Mesendoderm (in vitro differentiated cells): ENCODE results near the gene AQP2.

Experiments
- DNase-seq: peaks from one replicate; pipeline ENCODE4 v3.0.0; 2013
- H2AK5ac ChIP-seq: 2 replicates; pipeline ENCODE4 v1.6.1; 2013; ENCODE audit warnings: low read length, inconsistent platforms
- H2BK120ac ChIP-seq: 2 replicates; pipeline ENCODE4 v1.6.1; 2013; ENCODE audit warnings: low read depth, mild to moderate bottlenecking, low read length, moderate library complexity, mixed read lengths
- H2BK15ac ChIP-seq: replicated peaks from 2 replicates; pipeline ENCODE4 v1.6.1; 2013; ENCODE audit warnings: low read depth, mild to moderate bottlenecking, moderate library complexity
- H2BK5ac ChIP-seq: 2 replicates; pipeline ENCODE4 v1.6.1; 2013; ENCODE audit warnings: low read length, inconsistent platforms
- H3K18ac ChIP-seq: 2 replicates; pipeline ENCODE4 v1.6.1; 2013; ENCODE audit warnings: mild to moderate bottlenecking, low read length, mixed read lengths
- H3K23ac ChIP-seq: one replicate; pipeline ENCODE4 v1.6.1; 2013; ENCODE audit warnings: low read length
- H3K27ac ChIP-seq: 2 replicates; pipeline ENCODE4 v1.5.1; 2013; ENCODE audit warnings: low read depth, mild to moderate bottlenecking, inconsistent platforms, low read length, moderate library complexity
- H3K27me3 ChIP-seq: 2 replicates; pipeline ENCODE4 v1.6.1; 2013; ENCODE audit warnings: low read length, control low read depth, mild to moderate bottlenecking, inconsistent platforms; ENCODE audit not compliant: insufficient read depth, poor library complexity
- H3K36me3 ChIP-seq: 2 replicates; pipeline ENCODE4 v1.6.1; 2013; ENCODE audit warnings: low read length, inconsistent platforms; ENCODE audit not compliant: control insufficient read depth, insufficient read depth
- H3K4ac ChIP-seq: one replicate; pipeline ENCODE4 v1.6.1; 2013; ENCODE audit warnings: low read depth, mild to moderate bottlenecking, low read length, moderate library complexity
- H3K4me1 ChIP-seq: 2 replicates; pipeline ENCODE4 v1.6.1; 2013; ENCODE audit warnings: low read depth, low read length, inconsistent platforms; ENCODE audit not compliant: control insufficient read depth
- H3K4me2 ChIP-seq: 2 replicates; pipeline ENCODE4 v1.6.1; 2013; ENCODE audit warnings: low read length
- H3K4me3 ChIP-seq: 2 replicates; pipeline ENCODE4 v1.5.1; 2013; ENCODE audit warnings: mild to moderate bottlenecking, low read length
- H3K56ac ChIP-seq: one replicate; pipeline ENCODE4 v1.6.1; 2013; ENCODE audit warnings: low read length
- H3K79me1 ChIP-seq: 2 replicates; pipeline ENCODE4 v1.6.1; 2013; ENCODE audit warnings: low read length, inconsistent platforms
- H3K79me2 ChIP-seq: 2 replicates; pipeline ENCODE4 v1.6.1; 2013; ENCODE audit warnings: mild to moderate bottlenecking, low read length; ENCODE audit not compliant: control insufficient read depth, insufficient read depth
- H3K9ac ChIP-seq: 2 replicates; pipeline ENCODE4 v1.6.1; 2013; ENCODE audit warnings: low read length, inconsistent platforms
- H4K5ac ChIP-seq: one replicate; pipeline ENCODE4 v1.6.1; 2013; ENCODE audit warnings: low read length
- H4K8ac ChIP-seq: one replicate; pipeline ENCODE4 v1.6.1; 2013; ENCODE audit warnings: low read depth, mild to moderate bottlenecking, control low read depth, low read length, moderate library complexity
- WGBS: extraction: QIAGEN DNeasy Blood & Tissue Kit; methylation state at CpG from one replicate; pipeline ENCODE4 v1.1.7; 2013; ENCODE audit warnings: low lambda C conversion rate, missing lambda C conversion rate; ENCODE audit not compliant: insufficient coverage; ENCODE audit errors: extremely low coverage; 5-methylcytosine and 5-hydroxymethylcytosine counted together

AQP2 gene

DNA sequence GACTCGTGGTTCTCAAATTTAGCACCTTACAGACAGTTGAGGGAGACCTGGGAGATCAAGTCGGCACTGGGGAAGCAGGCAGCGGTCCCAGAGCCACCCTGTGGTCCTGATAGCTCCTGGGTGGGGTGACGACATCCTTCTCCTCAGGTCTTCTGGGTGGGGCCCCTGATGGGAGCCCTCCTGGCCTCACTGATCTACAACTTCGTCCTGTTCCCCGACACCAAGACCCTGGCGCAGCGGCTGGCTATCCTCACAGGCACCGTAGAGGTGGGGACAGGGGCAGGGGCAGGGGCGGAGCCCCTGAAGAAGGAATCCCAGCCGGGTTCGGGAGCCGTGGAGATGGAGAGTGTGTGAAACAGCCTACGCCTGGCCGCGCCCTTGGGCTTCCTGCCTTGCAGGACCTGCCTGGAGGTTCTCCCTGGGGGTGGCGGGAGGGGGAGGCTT is 24.8 kb downstream of the AQP2 start:
- no peaks in the 10 kb centered on the region for H3K79me1 ChIP-seq
- DNase-seq = no peak
- WGBS = no CpG with 5 or more reads among the region's 17 CpGs
- H3K4me3 ChIP-seq = no peak overlapping the region
- no peak overlapping the region for H3K4me2 ChIP-seq
- H3K4ac ChIP-seq = no peak overlapping the region
- no peak overlapping the region for H3K56ac ChIP-seq
- no peak overlapping the region for H4K8ac ChIP-seq
- no peak overlapping the region for H3K27ac ChIP-seq
- H3K23ac ChIP-seq = no peak overlapping the region
- no peak overlapping the region for H3K9ac ChIP-seq
- H2BK120ac ChIP-seq = no peak overlapping the region
- no peak overlapping the region for H2BK15ac ChIP-seq
- no peaks in the 10 kb centered on the region for H3K27me3 ChIP-seq
- H4K5ac ChIP-seq = no peak overlapping the region
- H3K36me3 ChIP-seq = no peaks in the 10 kb centered on the region
- no peak overlapping the region for H3K18ac ChIP-seq
- no peak overlapping the region for H2BK5ac ChIP-seq
- H3K79me2 ChIP-seq = no peaks in the 10 kb centered on the region
- H3K4me1 ChIP-seq = peaks cover 3% of the 10 kb centered on the region
- H2AK5ac ChIP-seq = no peak overlapping the region

DNA sequence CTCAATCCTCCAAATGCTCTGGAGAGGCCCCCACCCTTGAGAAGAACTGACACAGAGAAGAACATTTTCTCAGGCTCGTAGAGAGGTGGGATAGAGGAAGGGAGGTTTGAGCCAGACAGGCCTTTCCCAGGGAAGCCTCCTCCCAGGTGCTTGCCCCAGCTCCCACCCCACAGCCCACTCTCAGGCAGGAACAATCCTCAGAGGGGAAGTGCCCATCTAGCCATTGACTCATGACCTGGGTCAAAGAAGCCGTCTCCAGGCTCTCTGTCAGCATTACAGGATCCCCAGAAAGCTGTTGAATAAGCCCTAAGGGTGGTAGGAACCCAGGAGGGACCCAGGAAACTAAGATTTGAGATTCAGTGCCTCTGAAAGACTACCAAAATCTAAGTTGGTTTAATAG is 26.0 kb downstream of the AQP2 start:
- Histone ChIP-seq H3K4me1 (no peaks in the 10 kb centered on the region), H2BK5ac (no peak overlapping the region), H3K4me3 (no peak overlapping the region), H3K27me3 (no peaks in the 10 kb centered on the region), H3K23ac (no peak overlapping the region), H3K9ac (no peak overlapping the region), H2AK5ac (no peak overlapping the region), H2BK120ac (no peak overlapping the region), H3K4me2 (no peak overlapping the region), H3K56ac (no peak overlapping the region), H2BK15ac (no peak overlapping the region), H3K27ac (no peak overlapping the region), H4K5ac (no peak overlapping the region), H3K18ac (no peak overlapping the region), H3K79me1 (no peaks in the 10 kb centered on the region), H4K8ac (no peak overlapping the region), H3K36me3 (no peaks in the 10 kb centered on the region), H3K4ac (no peak overlapping the region), H3K79me2 (no peaks in the 10 kb centered on the region)
- WGBS = no CpG with 5 or more reads among the region's 2 CpGs
- DNase-seq = no peak

- H2BK15ac ChIP-seq = no peak overlapping the region
- DNase-seq = no peak
- H3K79me2 ChIP-seq = no peaks in the 10 kb centered on the region
- no peak overlapping the region for H2AK5ac ChIP-seq
- no peak overlapping the region for H3K27ac ChIP-seq
- no peak overlapping the region for H3K9ac ChIP-seq
- no peak overlapping the region for H3K4me3 ChIP-seq
- H3K4me2 ChIP-seq = no peak overlapping the region
- no peak overlapping the region for H2BK120ac ChIP-seq
- H3K36me3 ChIP-seq = no peaks in the 10 kb centered on the region
- H4K5ac ChIP-seq = no peak overlapping the region
- H2BK5ac ChIP-seq = no peak overlapping the region
- no peaks in the 10 kb centered on the region for H3K79me1 ChIP-seq
- H3K27me3 ChIP-seq = no peaks in the 10 kb centered on the region
- no peak overlapping the region for H3K4ac ChIP-seq
- H3K23ac ChIP-seq = no peak overlapping the region
- H3K18ac ChIP-seq = no peak overlapping the region
- WGBS = no CpG with 5 or more reads among the region's 4 CpGs
- H3K4me1 ChIP-seq = no peaks in the 10 kb centered on the region
- no peak overlapping the region for H3K56ac ChIP-seq
- no peak overlapping the region for H4K8ac ChIP-seq
Measured at GRCh38 chr12:49978125-49978524, 27.6 kb downstream of the AQP2 start.

- no peak overlapping the region for H3K4me2 ChIP-seq
- no peak for DNase-seq
- no CpG with 5 or more reads among the region's 10 CpGs for WGBS
Measured at GRCh38 chr12:49979016-49979586, 28.6 kb downstream of the AQP2 start.

DNA sequence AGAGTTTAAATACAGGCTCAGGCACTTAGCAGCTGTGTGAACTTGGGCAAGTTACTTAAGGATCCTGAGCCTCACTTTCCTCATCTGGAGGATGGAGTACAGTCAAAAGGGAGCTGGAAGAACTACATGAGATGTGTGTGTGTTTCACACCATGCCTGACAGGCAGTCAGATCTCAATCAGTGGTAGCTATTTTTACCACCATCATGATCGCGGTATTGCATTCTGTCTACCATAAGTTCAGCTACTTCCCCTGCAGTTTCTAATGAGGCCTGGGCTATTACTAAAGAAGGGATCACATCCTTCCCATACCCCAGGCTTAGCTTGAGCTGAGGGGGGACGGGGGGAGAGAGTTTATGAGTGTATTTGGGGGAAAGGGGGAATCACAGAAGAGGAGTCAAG is 29.3 kb downstream of the AQP2 start:
- Histone ChIP-seq H3K36me3 (no peaks in the 10 kb centered on the region), H4K8ac (no peak overlapping the region), H3K79me1 (no peaks in the 10 kb centered on the region), H2BK15ac (no peak overlapping the region), H3K18ac (no peak overlapping the region), H3K4me1 (peaks cover 5% of the 10 kb centered on the region), H2BK120ac (no peak overlapping the region), H3K4ac (no peak overlapping the region), H3K79me2 (no peaks in the 10 kb centered on the region), H3K56ac (no peak overlapping the region), H4K5ac (no peak overlapping the region), H2BK5ac (no peak overlapping the region), H3K23ac (no peak overlapping the region), H2AK5ac (no peak overlapping the region), H3K27ac (no peak overlapping the region), H3K4me3 (no peak overlapping the region), H3K27me3 (no peaks in the 10 kb centered on the region), H3K4me2 (no peak overlapping the region), H3K9ac (no peak overlapping the region)
- WGBS = no CpG with 5 or more reads among the region's 3 CpGs
- no peak for DNase-seq

More at GRCh38 chr12:49979016-49979586, 28.6 kb downstream of the AQP2 start:
- no peak overlapping the region for H3K23ac ChIP-seq
- no peak overlapping the region for H3K4me3 ChIP-seq
- no peak overlapping the region for H4K5ac ChIP-seq
- no peak overlapping the region for H3K9ac ChIP-seq
- H3K27me3 ChIP-seq = no peaks in the 10 kb centered on the region
- no peak overlapping the region for H2BK5ac ChIP-seq
- no peak overlapping the region for H3K27ac ChIP-seq
- H2AK5ac ChIP-seq = no peak overlapping the region
- no peak overlapping the region for H2BK15ac ChIP-seq
- no peaks in the 10 kb centered on the region for H3K79me2 ChIP-seq
- no peaks in the 10 kb centered on the region for H3K79me1 ChIP-seq
- no peak overlapping the region for H3K4ac ChIP-seq
- no peak overlapping the region for H3K56ac ChIP-seq
- H3K4me1 ChIP-seq = peaks cover 2% of the 10 kb centered on the region
- H4K8ac ChIP-seq = no peak overlapping the region
- no peak overlapping the region for H3K18ac ChIP-seq
- H2BK120ac ChIP-seq = no peak overlapping the region
- H3K36me3 ChIP-seq = no peaks in the 10 kb centered on the region
